Activated gamma-delta T cell treated with Interleukin-2 at 50 U/mL for 16 hours (primary cell): Measurements from ENCODE around the gene ATF5.

ENCODE experiments used
- DNase-seq: peaks from one replicate; pipeline ENCODE4 v3.0.0-alpha.2; 2020

The ATF5 gene

GRCh38 chr19:49895566-49896297 is 33.3 kb upstream of the ATF5 start:
- no peak for DNase-seq

DNA sequence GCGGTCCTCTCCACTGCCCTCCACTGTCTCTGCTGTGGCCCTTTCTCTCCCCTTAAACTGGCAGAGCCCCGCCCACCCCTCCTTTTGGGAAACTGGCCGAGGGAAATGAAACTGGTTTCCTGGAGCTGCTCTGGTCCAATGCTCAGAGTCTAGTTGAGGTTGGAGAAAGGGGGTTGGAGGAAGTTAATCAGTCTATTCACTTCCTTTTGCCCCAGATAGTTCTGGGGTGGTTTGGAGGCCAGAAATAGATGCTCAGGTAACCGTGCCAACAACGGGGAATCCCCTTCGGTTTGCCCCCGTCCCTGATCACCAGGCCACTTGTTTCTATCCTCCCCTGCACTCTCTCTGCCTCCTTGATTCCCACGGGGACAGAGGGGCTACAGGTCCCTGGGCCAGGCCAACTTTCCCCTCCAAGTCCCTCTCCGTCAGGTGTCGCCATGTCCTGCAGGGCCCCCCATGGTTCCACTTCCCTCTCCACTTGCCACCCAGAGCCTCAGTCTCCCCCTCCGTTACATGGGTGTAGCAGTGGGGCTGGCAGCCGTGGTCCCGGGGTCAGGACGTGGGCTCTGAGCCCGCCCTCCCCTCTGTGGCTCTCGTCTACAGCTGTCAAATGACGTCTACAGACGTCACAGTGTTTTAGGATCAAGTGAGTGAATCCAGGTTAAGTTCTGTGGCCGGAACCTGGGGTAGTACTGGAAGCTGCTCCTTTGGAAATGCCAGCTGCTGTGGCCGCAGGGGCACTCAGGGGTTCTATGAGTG is 32.0 kb upstream of the ATF5 start, which contains the start of gene IL4I1:
Gene IL4I1 (minus strand): TSS at position 25 of the 759 bp plus-strand sequence. CDS start 727 bp downstream, outside the sequence.
- DNase-seq: peak; percentile 58

DNA sequence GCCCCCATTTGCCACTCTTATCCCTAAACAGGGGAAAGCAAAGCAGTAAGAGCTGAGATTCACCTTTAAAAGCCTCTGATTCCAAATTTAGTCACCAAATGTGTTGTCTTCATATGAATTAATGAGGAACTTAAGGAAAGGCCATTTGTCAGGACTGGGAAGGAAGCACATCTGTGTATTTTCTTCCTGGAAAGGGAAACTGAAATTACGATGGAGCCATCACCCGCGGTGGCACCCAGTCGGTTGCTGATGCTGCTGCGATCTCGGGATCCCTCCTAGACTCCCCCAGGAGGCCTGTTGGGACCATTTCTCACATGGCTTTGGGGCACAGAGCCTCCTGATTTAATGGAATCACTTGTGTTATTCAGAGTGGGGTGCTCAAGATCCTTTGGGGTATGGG is 24.9 kb upstream of the ATF5 start:
- no peak for DNase-seq

DNA sequence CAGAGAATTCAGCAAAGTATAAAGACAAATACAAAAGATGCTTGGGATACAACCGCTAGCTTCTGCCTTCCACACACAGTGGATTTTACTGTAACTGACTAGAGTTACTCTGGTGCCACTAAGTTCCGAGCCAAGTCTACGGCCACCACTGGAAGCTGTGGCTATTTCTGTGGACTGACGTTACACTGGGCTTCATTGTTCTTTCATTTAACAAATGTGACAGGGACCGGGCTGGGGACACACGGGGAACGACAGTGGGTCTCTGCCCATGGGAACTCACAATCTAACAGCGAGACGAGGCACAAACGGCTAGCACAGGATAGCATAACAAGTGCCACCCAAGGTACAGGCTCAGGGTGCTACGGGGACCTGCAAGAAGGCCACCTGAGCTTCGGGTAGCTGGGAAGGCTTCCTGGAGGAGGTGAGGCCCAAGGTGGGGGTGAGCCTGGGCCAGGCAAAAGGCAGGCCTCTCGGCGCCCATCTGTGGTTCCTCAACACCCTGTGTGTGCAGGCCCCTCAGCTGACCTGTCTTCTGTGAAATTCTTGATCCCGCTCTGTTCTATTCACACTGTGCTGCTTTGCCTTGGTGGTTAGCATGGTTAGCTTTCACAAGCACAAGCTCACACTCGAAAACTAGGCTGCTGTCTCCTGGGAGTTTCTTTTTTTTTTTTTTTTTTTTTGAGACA is 22.0 kb upstream of the ATF5 start:
- DNase-seq: no peak

- DNase-seq: no peak
These were observed 21.1 kb upstream of the ATF5 start for GRCh38 chr19:49907745-49908446.

GRCh38 chr19:49908480-49909420 is 20.3 kb upstream of the ATF5 start:
- DNase-seq: no peak

DNA sequence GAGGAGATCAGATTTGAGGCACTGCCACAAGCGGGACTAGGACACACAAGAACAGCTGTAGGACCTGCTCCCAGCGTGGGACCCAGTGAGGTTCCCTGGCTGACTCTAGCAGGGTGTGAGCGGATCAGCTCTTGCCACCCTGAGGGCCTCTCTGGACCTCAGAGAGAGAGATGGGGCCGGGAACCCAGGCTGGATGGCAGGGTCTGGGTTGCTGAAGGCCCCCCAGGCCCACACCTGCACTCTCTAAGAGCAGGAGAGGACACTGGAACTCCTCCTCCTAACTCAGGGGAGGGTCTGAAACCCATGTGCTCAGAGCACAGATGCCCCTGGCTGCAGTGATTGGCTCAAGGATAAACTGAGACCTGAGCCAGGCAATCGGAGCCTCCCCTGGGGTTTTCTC is 18.8 kb upstream of the ATF5 start:
- no peak for DNase-seq

DNA sequence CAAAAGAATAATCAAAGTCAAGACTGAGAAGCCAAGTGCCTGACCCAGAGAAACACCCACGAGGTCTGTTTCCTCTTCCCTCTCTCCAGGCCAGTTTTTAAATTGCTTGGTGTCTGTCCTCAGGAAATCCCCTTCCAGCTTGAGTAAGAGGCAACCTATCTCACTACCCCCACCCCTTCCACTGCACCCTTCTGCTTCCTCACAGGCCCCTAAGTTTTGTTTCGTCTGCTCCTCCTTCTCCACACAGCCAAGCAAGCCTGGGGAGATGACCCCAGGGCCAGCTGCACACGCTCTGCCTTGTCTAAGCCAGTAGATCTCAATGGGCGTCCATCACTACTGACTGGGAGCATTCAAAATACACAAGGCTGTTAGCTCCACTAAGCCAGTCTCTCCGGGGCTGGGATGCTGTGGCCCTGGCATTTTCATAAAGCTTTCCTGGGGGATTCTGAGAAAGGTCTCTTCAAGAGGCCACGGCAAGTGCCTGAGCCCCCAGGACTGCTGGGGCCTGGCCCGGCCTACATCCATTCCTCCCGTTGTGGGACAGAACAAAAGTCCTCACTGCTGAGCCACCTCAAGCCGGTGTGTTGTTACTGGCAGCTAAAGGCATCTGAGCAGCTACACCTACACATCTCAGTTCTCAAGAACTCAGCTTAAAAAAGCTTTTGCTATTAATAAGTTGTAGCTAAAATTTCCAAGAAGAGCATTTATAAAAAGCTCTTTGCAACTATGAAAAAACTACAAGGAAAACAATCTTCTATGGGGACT is 17.4 kb upstream of the ATF5 start:
- no peak for DNase-seq

DNA sequence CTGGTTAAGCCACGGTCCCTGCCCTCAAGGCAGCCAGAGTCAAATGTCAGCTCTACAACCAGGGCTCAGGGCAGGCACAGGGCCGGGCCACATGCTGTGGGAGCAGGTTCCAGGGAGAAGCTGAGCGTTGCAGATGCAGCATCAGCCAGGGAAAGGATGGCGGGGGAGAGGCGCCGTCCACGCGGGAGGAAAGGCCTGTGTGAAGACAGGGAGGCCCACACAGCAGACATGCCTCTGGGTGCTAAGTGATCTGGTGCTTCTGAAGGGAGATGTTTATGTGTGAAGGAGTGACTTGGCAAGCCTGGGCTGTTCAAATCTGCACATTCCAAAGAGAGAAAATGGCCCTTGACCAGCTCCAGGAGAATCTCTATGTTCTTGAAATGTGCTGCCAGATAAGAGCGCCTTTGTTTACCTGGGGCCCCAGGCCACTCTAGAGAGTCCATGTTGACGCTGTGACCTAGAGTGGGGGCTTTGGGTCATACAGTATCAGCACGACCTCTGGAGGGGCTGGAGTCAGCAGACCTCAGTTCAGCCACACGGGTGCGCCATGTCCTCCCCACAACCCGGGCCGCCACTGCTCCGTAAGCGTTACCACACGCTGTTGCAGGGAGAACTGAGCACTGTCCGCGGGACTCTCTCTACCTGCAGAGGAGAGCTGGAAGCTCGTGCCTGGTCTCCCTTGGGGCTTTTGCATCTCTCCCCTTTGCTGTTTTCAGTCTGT is 15.9 kb upstream of the ATF5 start:
- no peak for DNase-seq

GRCh38 chr19:49913720-49914119 is 15.3 kb upstream of the ATF5 start:
- DNase-seq: no peak

GRCh38 chr19:49915271-49915670 is 13.7 kb upstream of the ATF5 start:
- DNase-seq: no peak

- no peak for DNase-seq
These were observed 11.9 kb upstream of the ATF5 start for GRCh38 chr19:49916839-49917733.

GRCh38 chr19:49918089-49918488 is 10.9 kb upstream of the ATF5 start:
- DNase-seq: no peak

DNA sequence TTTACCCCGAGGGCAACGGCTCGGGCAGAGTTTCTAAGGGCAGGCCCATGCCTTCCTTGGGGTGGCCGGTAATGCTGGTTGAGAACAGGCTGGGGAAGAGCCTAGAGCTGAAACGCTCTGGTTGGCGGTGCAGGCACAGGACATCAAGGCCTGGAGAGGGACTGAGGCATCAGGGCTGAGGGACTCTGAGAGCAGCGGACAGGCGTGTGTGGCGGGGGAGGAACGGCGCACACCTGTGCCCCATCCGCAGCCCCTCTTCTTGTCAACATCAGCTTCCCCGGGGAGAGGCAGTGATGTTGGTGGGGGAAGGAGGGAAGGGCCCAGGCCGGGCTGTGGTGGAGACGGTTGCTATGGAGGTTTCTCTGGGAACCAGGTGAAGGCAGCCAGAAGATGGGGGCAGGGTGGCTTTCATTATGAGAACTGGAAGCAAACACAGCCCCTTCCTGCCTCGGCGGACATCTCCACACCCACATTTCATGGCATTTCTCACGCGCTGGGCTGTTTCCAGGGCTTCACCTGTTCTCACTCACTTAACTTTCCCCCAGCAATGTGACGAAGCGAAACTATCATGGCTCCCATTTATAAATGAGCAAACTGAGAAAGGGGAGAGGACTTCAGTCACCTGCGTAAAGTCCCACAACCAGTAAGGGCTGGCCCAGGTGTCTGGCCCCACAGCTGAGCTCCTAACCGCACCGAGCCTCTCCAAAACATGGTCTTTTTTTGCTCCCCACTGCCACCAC is 8.2 kb upstream of the ATF5 start:
- no peak for DNase-seq

DNA sequence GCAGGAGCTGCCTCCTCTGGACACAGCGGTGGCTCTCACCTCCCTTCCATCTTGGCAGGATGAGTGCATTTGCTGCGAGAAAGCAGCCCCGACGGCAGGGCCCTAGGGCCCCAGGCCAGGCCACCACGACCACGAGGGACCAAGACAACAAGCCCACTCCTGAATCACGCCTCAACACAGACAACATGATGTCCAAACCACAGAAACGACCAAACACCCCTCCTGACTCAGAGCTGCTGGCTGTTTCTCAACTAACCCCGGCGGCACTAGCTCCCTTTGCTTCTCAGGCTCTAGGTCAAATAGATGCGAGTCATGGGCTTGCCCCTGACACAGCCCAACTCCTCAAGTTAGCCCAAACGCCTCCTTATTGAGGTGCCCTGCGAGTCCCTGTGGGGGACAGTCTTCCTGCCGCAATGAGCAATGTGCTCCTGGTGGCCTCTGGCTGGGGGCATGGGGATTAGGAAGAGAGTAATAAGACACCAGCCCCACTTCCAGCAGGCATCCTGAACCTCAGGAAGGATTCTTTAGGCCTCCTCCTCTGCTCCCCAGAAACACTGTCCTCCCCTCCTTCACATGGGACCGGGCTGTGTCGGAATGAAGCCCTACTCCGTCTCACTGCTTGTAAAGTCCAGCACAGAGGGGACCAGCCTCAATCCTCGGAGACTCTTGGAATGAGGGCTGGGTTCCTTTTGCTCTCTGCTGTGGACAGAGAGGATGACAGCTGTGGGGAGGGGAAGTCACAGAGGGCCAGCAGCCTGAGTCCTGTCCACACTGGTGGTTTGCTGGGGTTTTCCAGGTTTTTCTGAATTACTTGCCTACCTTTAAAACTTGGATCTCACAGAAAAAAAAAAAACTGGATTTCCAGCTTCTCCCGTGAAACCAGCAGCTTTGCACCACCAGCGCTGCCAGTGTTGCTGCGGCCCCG is 6.9 kb upstream of the ATF5 start:
- no peak for DNase-seq

GRCh38 chr19:49923055-49924003 is 5.7 kb upstream of the ATF5 start:
- no peak for DNase-seq
